ENCODE data around the gene CHMP4A. TPM values are rescaled to one million over a fixed set of nuclear protein-coding genes. Genes with fewer than 3 reads are reported as not detected.
A peak's percentile ranks its signal among the peaks of the same experiment; 100 is the strongest.

CHMP4A gene
- total RNA-seq, 4 donors from 2014 or later, result 93.4 to 134 (median 106) TPM

DNA sequence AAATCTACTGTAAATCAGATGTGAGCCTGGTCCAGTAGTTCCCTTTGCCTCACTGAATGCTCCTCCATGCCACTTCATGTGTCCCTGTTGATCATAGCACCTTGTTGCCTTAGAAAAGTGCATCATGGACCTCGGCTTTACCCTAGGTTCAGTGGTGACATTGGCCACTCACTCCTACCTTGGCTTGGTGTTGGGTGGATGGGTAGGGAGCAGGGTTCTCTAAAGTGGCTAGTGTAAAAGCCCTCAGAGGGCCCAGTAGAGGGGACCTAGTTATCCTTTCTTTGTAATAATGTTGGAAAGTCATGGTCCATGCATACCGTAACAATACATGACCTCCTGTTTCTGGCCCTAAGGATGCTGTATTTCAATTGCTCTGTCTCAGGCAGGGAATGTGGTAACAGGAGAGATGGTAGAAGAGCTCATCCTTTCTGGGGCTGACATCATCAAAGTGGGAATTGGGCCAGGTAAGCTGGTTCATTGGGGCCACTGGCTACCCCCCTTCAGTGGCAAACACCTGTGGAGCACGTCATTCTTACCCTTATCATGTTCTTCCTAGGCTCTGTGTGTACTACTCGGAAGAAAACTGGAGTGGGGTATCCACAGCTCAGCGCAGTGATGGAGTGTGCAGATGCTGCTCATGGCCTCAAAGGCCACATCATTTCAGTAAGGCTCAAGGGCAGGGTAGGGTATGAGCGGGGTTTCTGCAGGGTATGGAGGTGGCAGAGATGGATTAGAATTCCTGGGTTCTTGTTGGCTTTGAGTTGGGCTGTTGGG is 23.6 kb upstream of the CHMP4A start:
- no peak for ATAC-seq
- peaks cover 6 to 74% (median 40%) of the 10 kb centered on the region in 3 donors for H3K4me1 ChIP-seq

DNA sequence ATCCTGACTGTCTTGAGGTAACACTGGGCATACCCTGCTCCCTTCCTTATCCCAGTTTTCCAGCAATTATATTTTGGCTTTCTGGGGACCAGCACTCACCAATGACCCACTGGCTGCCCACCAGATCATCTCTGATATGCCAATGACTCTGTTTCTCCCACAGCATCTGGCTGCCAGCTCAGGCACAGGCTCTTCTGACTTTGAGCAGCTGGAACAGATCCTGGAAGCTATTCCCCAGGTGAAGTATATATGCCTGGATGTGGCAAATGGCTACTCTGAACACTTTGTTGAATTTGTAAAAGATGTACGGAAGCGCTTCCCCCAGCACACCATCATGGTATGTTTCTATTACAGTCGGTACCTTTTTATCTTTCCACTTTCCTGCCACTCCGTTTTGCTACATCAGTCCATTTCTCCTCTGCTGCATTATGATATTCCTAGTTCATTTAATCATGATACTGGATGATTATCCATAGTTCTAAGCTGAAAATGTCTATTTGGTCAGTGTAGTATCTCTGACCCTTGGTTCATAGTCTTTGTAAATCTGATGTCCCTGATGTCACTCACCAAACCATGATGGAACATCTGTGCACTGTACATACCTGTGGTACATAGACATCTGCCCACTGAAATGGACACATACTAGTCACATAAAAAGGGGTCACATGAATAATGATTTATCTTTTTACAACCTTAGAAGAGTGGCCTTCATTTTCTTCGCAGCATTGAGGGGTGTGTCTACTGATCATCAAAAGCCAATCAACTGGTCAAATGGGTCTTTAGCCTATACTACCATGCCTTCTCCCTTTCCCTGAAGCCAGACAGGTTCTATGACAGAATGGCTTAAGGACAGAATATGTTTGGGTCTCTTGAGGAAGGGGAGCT is 22.8 kb upstream of the CHMP4A start:
- no peak overlapping the region for H3K27ac ChIP-seq
- H3K4me3 ChIP-seq, result no peak overlapping the region
- peaks cover 0 to 55% of the 10 kb centered on the region in 2 donors for H3K36me3 ChIP-seq
- H3K4me1 ChIP-seq, result peaks cover 6 to 74% (median 38%) of the 10 kb centered on the region in 3 donors
- H3K9me3 ChIP-seq, result no peaks in the 10 kb centered on the region
- 89 to 90% methylated on average over 5 of the region's 5 CpGs for WGBS, 2 donors (ENCODE audit: low coverage in 1 of 2)
- TF ChIP-seq, protein P1, sequence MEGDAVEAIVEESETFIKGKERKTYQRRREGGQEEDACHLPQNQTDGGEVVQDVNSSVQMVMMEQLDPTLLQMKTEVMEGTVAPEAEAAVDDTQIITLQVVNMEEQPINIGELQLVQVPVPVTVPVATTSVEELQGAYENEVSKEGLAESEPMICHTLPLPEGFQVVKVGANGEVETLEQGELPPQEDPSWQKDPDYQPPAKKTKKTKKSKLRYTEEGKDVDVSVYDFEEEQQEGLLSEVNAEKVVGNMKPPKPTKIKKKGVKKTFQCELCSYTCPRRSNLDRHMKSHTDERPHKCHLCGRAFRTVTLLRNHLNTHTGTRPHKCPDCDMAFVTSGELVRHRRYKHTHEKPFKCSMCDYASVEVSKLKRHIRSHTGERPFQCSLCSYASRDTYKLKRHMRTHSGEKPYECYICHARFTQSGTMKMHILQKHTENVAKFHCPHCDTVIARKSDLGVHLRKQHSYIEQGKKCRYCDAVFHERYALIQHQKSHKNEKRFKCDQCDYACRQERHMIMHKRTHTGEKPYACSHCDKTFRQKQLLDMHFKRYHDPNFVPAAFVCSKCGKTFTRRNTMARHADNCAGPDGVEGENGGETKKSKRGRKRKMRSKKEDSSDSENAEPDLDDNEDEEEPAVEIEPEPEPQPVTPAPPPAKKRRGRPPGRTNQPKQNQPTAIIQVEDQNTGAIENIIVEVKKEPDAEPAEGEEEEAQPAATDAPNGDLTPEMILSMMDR (IDR thresholded peaks at IDR 0.05), result no peak
- TF ChIP-seq POLR2AphosphoS5 (IDR thresholded peaks at IDR 0.05) (no peak), POLR2A (IDR thresholded peaks at IDR 0.05) (no peak), EP300 (IDR thresholded peaks at IDR 0.05) (no peak)
- H3K27me3 ChIP-seq, result no peaks in the 10 kb centered on the region
- ATAC-seq, result no peak

More for the DNA sequence above, 23.6 kb upstream of the CHMP4A start:
- TF ChIP-seq POLR2A (IDR thresholded peaks at IDR 0.05), result no peak
- TF ChIP-seq, protein P1 (IDR thresholded peaks at IDR 0.05), result no peak
- no peak for TF ChIP-seq POLR2AphosphoS5 (IDR thresholded peaks at IDR 0.05)
- no peak for TF ChIP-seq EP300 (IDR thresholded peaks at IDR 0.05)
- Histone ChIP-seq H3K4me3 (no peak overlapping the region), H3K9me3 (no peaks in the 10 kb centered on the region), H3K27ac (peak overlapping the region in 1 of 4 donors; percentile 18), H3K36me3 (peaks cover 0 to 60% of the 10 kb centered on the region in 2 donors), H3K27me3 (no peaks in the 10 kb centered on the region)
- WGBS, 2 donors (ENCODE audit: low coverage in 1 of 2), result 94 to 100% methylated on average over 1 to 2 of the region's 6 CpGs

DNA sequence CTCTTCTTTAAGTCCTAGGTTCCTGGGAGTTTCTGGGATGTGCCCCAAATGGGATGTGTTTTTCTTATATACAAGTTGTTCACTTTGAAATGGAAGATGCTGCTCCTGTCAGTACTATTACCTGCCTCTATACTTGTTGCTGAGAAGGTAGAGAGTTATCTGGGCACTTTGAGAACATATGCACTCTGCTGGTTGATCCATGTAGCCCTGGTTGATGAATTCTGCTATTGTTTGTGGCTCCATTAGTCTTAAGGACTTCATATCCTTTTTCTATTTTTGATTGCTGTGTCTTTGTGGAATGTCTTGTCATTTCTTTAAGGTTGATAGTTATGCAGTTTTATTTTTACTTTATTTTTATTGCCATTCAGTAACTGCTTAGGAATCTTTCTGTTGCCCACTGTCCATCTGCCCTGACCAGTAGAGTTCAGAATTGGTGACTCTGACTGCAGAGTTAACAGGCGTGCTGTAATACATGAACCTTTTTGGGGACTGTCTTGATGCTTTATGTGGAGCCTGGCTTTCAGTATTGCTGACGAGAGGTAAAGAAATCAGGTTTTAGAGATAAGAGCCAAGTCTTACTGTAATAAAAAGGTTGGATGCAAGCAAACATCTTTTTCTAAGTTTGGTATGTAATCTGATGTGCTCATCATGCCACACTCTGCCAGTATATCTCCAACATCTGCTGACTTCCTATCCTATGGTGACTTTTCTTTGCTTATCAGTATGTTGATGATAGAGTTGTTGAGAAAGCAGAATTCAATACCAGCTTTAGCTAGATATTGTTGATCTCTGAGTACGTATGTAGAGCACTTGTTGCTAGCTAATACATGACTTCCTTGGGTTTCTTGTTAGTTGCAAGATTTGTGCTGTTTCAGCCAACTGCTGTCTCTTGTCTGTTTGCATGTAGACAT is 21.1 kb upstream of the CHMP4A start:
- ATAC-seq, result no peak
- Histone ChIP-seq H3K27me3 (no peaks in the 10 kb centered on the region), H3K36me3 (peaks cover 0 to 39% of the 10 kb centered on the region in 2 donors), H3K4me3 (no peak overlapping the region), H3K9me3 (no peaks in the 10 kb centered on the region), H3K27ac (peak overlapping the region in 2 of 4 donors; percentile 24 to 43), H3K4me1 (peaks cover 4 to 63% (median 27%) of the 10 kb centered on the region in 3 donors)
- TF ChIP-seq EP300 (IDR thresholded peaks at IDR 0.05), result no peak
- TF ChIP-seq, protein P1 (IDR thresholded peaks at IDR 0.05), result no peak
- TF ChIP-seq POLR2AphosphoS5 (IDR thresholded peaks at IDR 0.05), result no peak
- TF ChIP-seq POLR2A (IDR thresholded peaks at IDR 0.05), result no peak
- WGBS, 2 donors (ENCODE audit: low coverage in 1 of 2), result 86 to 94% methylated on average over 3 of the region's 3 CpGs

DNA sequence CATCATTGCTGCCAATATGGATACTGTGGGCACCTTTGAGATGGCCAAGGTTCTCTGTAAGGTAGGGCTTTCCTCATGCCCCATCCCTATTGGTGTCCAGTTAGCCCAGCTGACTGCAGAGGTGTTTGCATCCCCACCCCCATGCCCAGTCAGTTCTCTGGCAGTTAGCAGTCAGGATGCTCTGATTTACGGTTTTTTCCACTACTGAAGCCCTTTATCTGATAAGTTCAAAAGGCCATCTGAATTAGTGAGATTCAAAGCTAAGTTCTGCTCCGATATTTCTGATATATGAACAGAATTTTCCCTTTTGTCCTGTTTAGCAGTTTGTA is 20.2 kb upstream of the CHMP4A start:
- Histone ChIP-seq H3K9me3 (no peaks in the 10 kb centered on the region), H3K27me3 (no peaks in the 10 kb centered on the region), H3K27ac (peak overlapping the region; percentile 86 to 93 (median 89)), H3K4me3 (peak overlapping the region; percentile 68 to 72), H3K36me3 (peaks cover 0 to 33% of the 10 kb centered on the region in 2 donors), H3K4me1 (peaks cover 4 to 55% (median 23%) of the 10 kb centered on the region in 3 donors)
- 38 to 63% methylated on average over 1 to 2 of the region's 2 CpGs for WGBS, 2 donors (ENCODE audit: low coverage in 1 of 2)
- no peak for ATAC-seq
- no peak for TF ChIP-seq POLR2A (IDR thresholded peaks at IDR 0.05)
- no peak for TF ChIP-seq EP300 (IDR thresholded peaks at IDR 0.05)
- TF ChIP-seq POLR2AphosphoS5 (IDR thresholded peaks at IDR 0.05), result no peak
- TF ChIP-seq, protein P1 (IDR thresholded peaks at IDR 0.05), result no peak

All from gastroesophageal sphincter (tissue), 4 donors.